Stimulated activated CD4-positive, alpha-beta T cell treated with anti-CD3 and anti-CD28 coated beads, Interleukin-2, amount 100 ng/mL, for 4 hours (primary cell): ENCODE results near the gene MMP12.
"Not testable (repeated sequence)": the region's sequence is repeated elsewhere in the genome, so short reads cannot be mapped to it uniquely, and the experiment has no call there.

ENCODE experiments used
- DNase-seq: peaks from one replicate; pipeline ENCODE4 v3.0.0-alpha.2; 2020; ENCODE audit warnings: low read depth

The MMP12 gene

GRCh38 chr11:102874852-102875251 is at the start of gene MMP12:
MMP12 (minus strand) TSS chr11:102874982; CDS start chr11:102874937, 45 bp downstream.
- no peak for DNase-seq

GRCh38 chr11:102921587-102922220 is 46.9 kb upstream of the MMP12 start:
- no peak for DNase-seq

GRCh38 chr11:102920118-102920684 is 45.4 kb upstream of the MMP12 start:
- DNase-seq = no peak

- no peak for DNase-seq
These were observed 40.2 kb upstream of the MMP12 start for GRCh38 chr11:102915044-102915375.

- DNase-seq = no peak
These were observed 39.7 kb upstream of the MMP12 start for GRCh38 chr11:102914238-102915043.

GRCh38 chr11:102912482-102912830 is 37.7 kb upstream of the MMP12 start:
- no peak for DNase-seq

GRCh38 chr11:102911758-102912481 is 37.1 kb upstream of the MMP12 start:
- DNase-seq = no peak

GRCh38 chr11:102905848-102906247 is 31.1 kb upstream of the MMP12 start:
- DNase-seq = not testable (repeated sequence)

GRCh38 chr11:102903895-102904294 is 29.1 kb upstream of the MMP12 start:
- not testable (repeated sequence) for DNase-seq

GRCh38 chr11:102900346-102900745 is 25.6 kb upstream of the MMP12 start:
- DNase-seq = no peak

- no peak for DNase-seq
These were observed 17.0 kb upstream of the MMP12 start for GRCh38 chr11:102891736-102892135.

GRCh38 chr11:102886999-102887398 is 12.2 kb upstream of the MMP12 start:
- no peak for DNase-seq

- DNase-seq = no peak
These were observed 8.4 kb upstream of the MMP12 start for GRCh38 chr11:102883141-102883540.

- DNase-seq = no peak
These were observed 7.7 kb upstream of the MMP12 start for GRCh38 chr11:102882389-102883024.

GRCh38 chr11:102879801-102880200 is 5.0 kb upstream of the MMP12 start:
- DNase-seq = no peak

GRCh38 chr11:102878595-102878994 is 3.8 kb upstream of the MMP12 start:
- DNase-seq = no peak

GRCh38 chr11:102869354-102869964 is 5.3 kb downstream of the MMP12 start:
- DNase-seq = not testable (repeated sequence)

GRCh38 chr11:102868339-102868738 is 6.4 kb downstream of the MMP12 start:
- DNase-seq = no peak

GRCh38 chr11:102864724-102865123 is 10.1 kb downstream of the MMP12 start:
- no peak for DNase-seq

GRCh38 chr11:102853956-102854355 is 20.8 kb downstream of the MMP12 start:
- DNase-seq = no peak

- no peak for DNase-seq
These were observed 21.7 kb downstream of the MMP12 start for GRCh38 chr11:102853055-102853454.
